Heart right ventricle (tissue), 16 donors: ENCODE data around the gene ZNF581. TPM values are rescaled to one million over a fixed set of nuclear protein-coding genes. Genes with fewer than 3 reads are reported as not detected.

Source experiments
- ATAC-seq, 8 donors: fragments of 200-7000 bp; cut with Tn5 transposase; one replicate each; pipeline ENCODE4 v1.9.1; 2020; ENCODE audit warnings: mild to moderate bottlenecking in 8 of 8, moderate library complexity in 8 of 8, moderate number of reproducible peaks in 1 of 8
- DNase-seq, 2 donors: peaks; one replicate each; pipeline ENCODE4 v3.0.0-alpha.2; 2020
- H3K27ac ChIP-seq, 10 donors: fragments of 200-600 bp; sonication (generic) in 2 of 10; one replicate each; pipeline versions ENCODE4 v1.5.0 to v1.8.0; 2020 to 2022; ENCODE audit warnings: mild to moderate bottlenecking in 3 of 10
- H3K27me3 ChIP-seq, 7 donors: fragments of 200-600 bp; one replicate each; pipeline ENCODE4 v1.8.0; 2021 to 2022; ENCODE audit warnings: mild to moderate bottlenecking in 2 of 7
- H3K36me3 ChIP-seq, 9 donors: fragments of 200-600 bp; sonication (generic) in 1 of 9; one replicate each; pipeline versions ENCODE4 v1.5.0 to v1.8.0; 2020 to 2022; ENCODE audit warnings: mild to moderate bottlenecking in 2 of 9
- H3K4me1 ChIP-seq, 9 donors: fragments of 200-600 bp; sonication (generic) in 1 of 9; one replicate each; pipeline versions ENCODE4 v1.5.0 to v1.8.0; 2020 to 2022; ENCODE audit warnings: mild to moderate bottlenecking in 4 of 9
- H3K4me3 ChIP-seq, 10 donors: fragments of 200-600 bp; sonication (generic) in 2 of 10; one replicate each; pipeline versions ENCODE4 v1.5.0 to v1.8.0; 2020 to 2022; ENCODE audit warnings: mild to moderate bottlenecking in 7 of 10, moderate library complexity in 2 of 10
- H3K9me3 ChIP-seq, 11 donors: fragments of 200-600 bp in 10 of 11; sonication (generic) in 2 of 11; one replicate each; pipeline versions ENCODE4 v1.5.0 to v1.8.0; 2013 to 2022; ENCODE audit warnings: mild to moderate bottlenecking in 2 of 11, control low read depth in 1 of 11, moderate library complexity in 1 of 11
- WGBS, 2 donors: extraction: QIAGEN DNeasy Blood & Tissue Kit; methylation state at CpG; one replicate each; pipeline ENCODE4 v1.1.7; 2013; ENCODE audit warnings: inconsistent platforms in 1 of 2; 5-methylcytosine and 5-hydroxymethylcytosine counted together
- intact Hi-C, 10 donors: fragments of 100-400 bp; cut with DNase I; formaldehyde crosslinking; loops; one replicate each; pipeline versions ENCODE4 v1.11.1 to v1.14.2; 2022
- polyA plus RNA-seq, 2 donors: library from polyadenylated mRNA; stranded (reverse); fragments of 200-250 nt; gene quantifications; one replicate each; pipeline ENCODE4 v1.2.3, GENCODE V29; 2013
- total RNA-seq, 10 donors: library from RNA; stranded (reverse); fragmentation: NEBNext Ultra II Directional in 3 of 10; extraction: Animal tissue kit (Norgen Biotek cat#: 25700) in 3 of 10; gene quantifications; one replicate each; pipeline versions ENCODE4 v1.2.1 to v1.2.4, GENCODE V29; 2021 to 2023
- TF ChIP-seq, protein P1 (sequence below), 9 donors: fragments of 200-600 bp; sonication (generic) in 2 of 9; IDR thresholded peaks; one replicate each; pipeline versions ENCODE4 v1.5.0 to v1.8.0; 2021 to 2022; ENCODE audit warnings: antibody characterized with exemption in 9 of 9, mild to moderate bottlenecking in 5 of 9, moderate library complexity in 1 of 9
- donor health status: Arrhythmogenic right ventricular cardiomyopathy.
- donor health status: ischemic (EF 13 %, LVEDD 7.1; RV severe dilation, severe dysfunction).
- donor health status: healthy with polysubstance abuse.
- donor health status: DM: no; HTN: yes; CAD: no.
- donor health status: DM: no; HTN: no; CAD: no.
- donor health status: ischemic (EF 25% LVEDD 6.9; RV normal size, moderate dysfunction).
- donor health status: ischemic (EF 25% LVEDD 5.7; RV mildly dilated, moderate dysfunction).
- donor health status: healthy.
- donor health status: DM: yes; HTN: yes; CAD: no.
- donor health status: Ischemic cardiomyopathy.
- donor health status: ischemic (EF 35%, LVEDD 5.7; RV mildly dilated, moderate dysfunction).
- donor health status: nonischemic (EF 11% LVEDD 7.7; RV severe dilation, severe dysfunction).
- donor health status: DM: yes; HTN: yes; CAD: no.
- donor health status: PGD.
- donor health status: ischemic (EF 29% LVEDD 5.4; RV normal size, mild dysfunction).
- donor health status: nonischemic (EF 23%, LVEDD 6.1; RV moderate dilation, normal function).

Gene ZNF581
- total and polyA plus RNA-seq, 12 donors = 4.0 to 15.6 (median 6.5) TPM

DNA sequence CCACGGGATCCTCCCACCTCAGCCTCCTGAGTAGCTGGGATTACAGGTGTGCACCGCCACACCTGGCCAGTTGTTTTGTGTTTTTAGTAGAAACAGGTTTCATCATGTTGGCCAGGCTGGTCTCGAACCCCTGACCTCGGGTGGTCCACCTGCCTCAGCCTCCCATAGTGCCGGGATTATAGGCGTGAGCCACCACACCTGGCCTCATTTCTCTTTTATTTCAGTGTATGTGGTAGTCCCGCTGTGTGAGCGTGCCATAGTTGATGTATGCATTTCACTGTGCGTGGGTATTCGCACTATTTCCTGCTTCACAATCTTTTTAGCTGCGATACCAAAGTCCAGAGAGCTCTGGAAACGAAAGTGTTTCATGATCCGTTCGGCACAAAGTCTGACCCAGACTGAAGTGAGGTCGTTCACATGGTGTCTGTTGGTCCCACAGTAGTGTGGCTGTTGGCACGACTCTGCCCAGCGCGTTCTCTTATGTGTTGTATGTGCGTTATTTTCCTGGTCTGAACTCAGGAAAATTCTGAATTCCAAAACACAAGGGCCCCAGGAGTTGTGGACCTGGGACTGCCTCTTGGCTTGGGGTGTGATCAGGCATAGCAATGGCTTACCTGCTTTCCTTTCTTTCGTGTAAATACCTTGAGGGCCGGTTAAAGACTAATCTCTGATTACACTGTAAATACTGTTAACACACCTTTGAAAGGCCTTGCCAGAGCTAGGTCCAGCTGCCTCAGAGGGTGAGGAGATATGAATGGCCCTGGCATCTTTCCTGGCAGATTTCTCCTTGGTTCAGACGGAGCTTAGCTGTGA, 40.2 kb downstream of the ZNF581 start:
- TF ChIP-seq, protein P1, sequence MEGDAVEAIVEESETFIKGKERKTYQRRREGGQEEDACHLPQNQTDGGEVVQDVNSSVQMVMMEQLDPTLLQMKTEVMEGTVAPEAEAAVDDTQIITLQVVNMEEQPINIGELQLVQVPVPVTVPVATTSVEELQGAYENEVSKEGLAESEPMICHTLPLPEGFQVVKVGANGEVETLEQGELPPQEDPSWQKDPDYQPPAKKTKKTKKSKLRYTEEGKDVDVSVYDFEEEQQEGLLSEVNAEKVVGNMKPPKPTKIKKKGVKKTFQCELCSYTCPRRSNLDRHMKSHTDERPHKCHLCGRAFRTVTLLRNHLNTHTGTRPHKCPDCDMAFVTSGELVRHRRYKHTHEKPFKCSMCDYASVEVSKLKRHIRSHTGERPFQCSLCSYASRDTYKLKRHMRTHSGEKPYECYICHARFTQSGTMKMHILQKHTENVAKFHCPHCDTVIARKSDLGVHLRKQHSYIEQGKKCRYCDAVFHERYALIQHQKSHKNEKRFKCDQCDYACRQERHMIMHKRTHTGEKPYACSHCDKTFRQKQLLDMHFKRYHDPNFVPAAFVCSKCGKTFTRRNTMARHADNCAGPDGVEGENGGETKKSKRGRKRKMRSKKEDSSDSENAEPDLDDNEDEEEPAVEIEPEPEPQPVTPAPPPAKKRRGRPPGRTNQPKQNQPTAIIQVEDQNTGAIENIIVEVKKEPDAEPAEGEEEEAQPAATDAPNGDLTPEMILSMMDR (IDR thresholded peaks at IDR 0.05) = no peak
- H3K4me1 ChIP-seq = peaks cover 0 to 50% (median 22%) of the 10 kb centered on the region in 9 donors
- no peak overlapping the region for H3K4me3 ChIP-seq
- no peaks in the 10 kb centered on the region for H3K9me3 ChIP-seq
- intact Hi-C loops = no loop called here
- 90 to 91% methylated on average over 22 of the region's 22 CpGs for WGBS, 2 donors
- peaks cover 0 to 99% (median 45%) of the 10 kb centered on the region in 9 donors for H3K36me3 ChIP-seq
- H3K27ac ChIP-seq = no peak overlapping the region
- DNase-seq = no peak
- no peaks in the 10 kb centered on the region for H3K27me3 ChIP-seq
- no peak for ATAC-seq

DNA sequence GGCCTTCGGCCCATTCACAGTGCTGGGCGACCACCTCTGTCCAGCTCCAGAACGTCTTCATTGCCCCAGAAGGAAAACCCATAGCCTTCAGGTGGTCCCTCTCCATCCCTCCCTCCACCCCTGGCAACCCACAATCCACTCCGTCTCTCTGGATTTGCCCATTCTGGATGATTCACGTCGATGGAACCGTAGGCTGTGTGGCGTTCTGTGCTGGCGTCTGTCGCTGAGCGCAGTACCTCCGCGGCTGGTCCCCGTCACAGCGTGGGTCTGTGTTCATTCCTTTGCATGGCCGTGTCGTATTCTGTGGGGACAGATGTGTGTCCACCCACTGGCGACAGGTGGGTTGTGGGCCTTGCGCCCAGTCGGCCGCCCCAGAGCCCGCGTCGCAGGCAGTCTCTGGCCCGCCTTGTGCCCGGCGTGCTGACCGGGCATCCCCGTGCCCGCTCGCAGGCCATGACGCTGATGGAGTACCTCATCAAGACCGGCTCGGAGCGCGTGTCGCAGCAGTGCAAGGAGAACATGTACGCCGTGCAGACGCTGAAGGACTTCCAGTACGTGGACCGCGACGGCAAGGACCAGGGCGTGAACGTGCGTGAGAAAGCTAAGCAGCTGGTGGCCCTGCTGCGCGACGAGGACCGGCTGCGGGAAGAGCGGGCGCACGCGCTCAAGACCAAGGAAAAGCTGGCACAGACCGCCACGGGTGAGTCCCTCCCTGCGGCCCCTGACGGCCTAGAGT, 41.7 kb downstream of the ZNF581 start:
- no peak for DNase-seq
- 96% methylated on average over 60 of the region's 60 CpGs for WGBS, 2 donors

DNA sequence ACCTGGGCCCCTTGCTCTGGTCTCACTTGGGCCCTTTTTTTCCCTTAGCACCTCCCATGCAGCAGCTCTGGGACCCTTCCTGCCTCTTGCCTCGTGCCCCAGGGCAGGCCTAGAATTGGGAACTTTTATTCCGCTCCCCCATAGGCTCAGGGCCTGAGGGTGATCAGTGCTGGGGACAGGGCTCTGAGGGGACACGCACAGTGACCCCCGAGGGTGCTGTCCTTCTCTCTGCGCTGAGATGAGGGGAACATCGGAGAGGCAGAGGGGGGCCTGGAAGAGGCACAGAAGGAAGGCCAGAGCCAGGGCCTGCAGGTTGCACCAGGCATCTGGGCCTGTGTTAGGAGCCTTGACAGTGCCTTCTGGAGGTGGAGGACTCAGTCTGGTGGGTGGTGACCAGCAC, 42.3 kb downstream of the ZNF581 start:
- no peaks in the 10 kb centered on the region for H3K9me3 ChIP-seq
- peaks cover 0 to 30% (median 5%) of the 10 kb centered on the region in 9 donors for H3K4me1 ChIP-seq
- ATAC-seq (no peak), DNase-seq (no peak)
- H3K27me3 ChIP-seq = no peaks in the 10 kb centered on the region
- no peak overlapping the region for H3K4me3 ChIP-seq
- H3K36me3 ChIP-seq = peaks cover 0 to 99% (median 51%) of the 10 kb centered on the region in 9 donors
- TF ChIP-seq, protein P1 (IDR thresholded peaks at IDR 0.05) = no peak
- H3K27ac ChIP-seq = no peak overlapping the region
- intact Hi-C loops = no loop called here
- 92 to 98% methylated on average over 6 of the region's 6 CpGs for WGBS, 2 donors

More for the DNA sequence above, 41.7 kb downstream of the ZNF581 start:
- H3K27me3 ChIP-seq = no peaks in the 10 kb centered on the region
- H3K27ac ChIP-seq = no peak overlapping the region
- peaks cover 0 to 99% (median 45%) of the 10 kb centered on the region in 9 donors for H3K36me3 ChIP-seq
- no peak overlapping the region for H3K4me3 ChIP-seq
- no peaks in the 10 kb centered on the region for H3K9me3 ChIP-seq
- peaks cover 0 to 37% (median 8%) of the 10 kb centered on the region in 9 donors for H3K4me1 ChIP-seq
- intact Hi-C loops = no loop called here
- no peak for ATAC-seq
- TF ChIP-seq, protein P1 (IDR thresholded peaks at IDR 0.05) = no peak

DNA sequence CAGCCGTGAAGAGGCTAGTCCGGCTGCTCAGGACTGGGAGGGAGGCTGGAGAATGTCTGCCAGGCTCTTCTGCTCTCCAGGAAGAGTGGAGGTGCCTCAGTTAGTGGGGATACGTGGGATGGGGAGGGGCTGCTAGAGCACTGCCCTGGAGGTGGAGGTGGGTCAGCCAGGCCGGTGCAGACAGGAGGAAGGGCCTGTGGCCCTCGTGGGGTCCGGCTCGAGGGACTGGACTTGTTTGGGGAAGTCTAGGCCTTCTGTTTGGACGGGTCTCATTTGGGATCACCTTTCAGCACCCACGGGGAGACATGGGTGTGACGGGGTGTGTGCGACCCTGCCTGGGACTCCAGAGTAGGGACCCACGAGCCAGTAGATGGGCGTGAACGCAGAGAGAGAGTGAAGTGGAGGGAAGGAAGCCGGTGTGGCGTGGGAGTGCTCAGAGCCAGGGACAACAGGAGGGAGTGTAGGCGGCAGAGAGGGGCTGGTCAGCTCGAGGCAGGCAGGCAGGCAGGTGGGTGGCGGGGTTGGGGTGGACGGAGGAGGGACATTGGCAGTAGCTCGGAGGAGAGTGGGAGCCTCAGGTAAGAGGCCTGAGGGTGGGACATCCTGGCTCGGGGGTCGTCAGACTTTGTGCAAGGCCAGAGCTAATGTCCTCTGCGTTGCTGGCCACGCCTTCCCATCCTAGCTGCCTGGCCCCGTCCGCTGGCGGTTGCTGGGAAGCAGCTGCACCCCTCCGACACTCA, 43.0 kb downstream of the ZNF581 start:
- Histone ChIP-seq H3K9me3 (no peaks in the 10 kb centered on the region), H3K36me3 (peaks cover 0 to 99% (median 49%) of the 10 kb centered on the region in 9 donors), H3K27me3 (no peaks in the 10 kb centered on the region), H3K4me3 (no peak overlapping the region), H3K27ac (no peak overlapping the region), H3K4me1 (peaks cover 0 to 26% (median 3%) of the 10 kb centered on the region in 9 donors)
- intact Hi-C loops = no loop called here
- 85 to 87% methylated on average over 29 of the region's 29 CpGs for WGBS, 2 donors
- ATAC-seq (no peak), DNase-seq (no peak)
- TF ChIP-seq, protein P1 (IDR thresholded peaks at IDR 0.05) = no peak
